Hepatocyte (in vitro differentiated cells): ENCODE data around the gene AKAP13.

Experiments used
- EZH2 ChIP-seq: fragments of 200-600 bp; sonication (generic); IDR thresholded peaks from 2 replicates; pipeline ENCODE4 v1.6.1; 2016; ENCODE audit warnings: antibody characterized with exemption, mild to moderate bottlenecking, borderline replicate concordance
- EZH2phosphoT487 ChIP-seq: fragments of 200-600 bp; sonication (generic); IDR thresholded peaks from one replicate; pipeline ENCODE4 v1.6.1; 2018; ENCODE audit warnings: antibody characterized with exemption, mild to moderate bottlenecking, low read depth, moderate library complexity; ENCODE audit not compliant: unreplicated experiment, severe bottlenecking
- TF ChIP-seq, protein P1 (sequence below): fragments of 200-600 bp; sonication (generic); IDR thresholded peaks from 2 replicates; pipeline ENCODE4 v1.5.1; 2016; ENCODE audit warnings: antibody characterized with exemption, mild to moderate bottlenecking; ENCODE audit not compliant: poor library complexity

DNA sequence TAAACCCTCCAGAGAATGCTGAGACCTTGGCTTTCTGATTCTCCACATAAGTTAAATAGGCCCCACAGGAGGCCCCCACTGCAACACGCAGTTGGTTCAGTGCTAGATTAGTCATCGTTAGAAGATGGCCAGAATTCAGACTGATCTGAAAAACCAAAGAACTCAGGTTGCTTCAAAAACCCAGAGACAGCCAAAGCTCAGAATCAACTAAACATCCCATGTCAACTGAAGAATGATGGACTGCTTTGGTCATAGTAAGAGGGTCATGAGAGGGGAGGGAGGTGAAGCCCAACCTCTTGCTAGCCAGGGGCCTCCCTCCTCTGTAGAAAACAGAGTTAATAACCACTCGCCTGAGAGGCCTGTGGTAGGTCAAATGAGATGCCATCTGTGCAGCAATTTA, 93.1 kb downstream of the AKAP13 start:
- TF ChIP-seq, protein P1, sequence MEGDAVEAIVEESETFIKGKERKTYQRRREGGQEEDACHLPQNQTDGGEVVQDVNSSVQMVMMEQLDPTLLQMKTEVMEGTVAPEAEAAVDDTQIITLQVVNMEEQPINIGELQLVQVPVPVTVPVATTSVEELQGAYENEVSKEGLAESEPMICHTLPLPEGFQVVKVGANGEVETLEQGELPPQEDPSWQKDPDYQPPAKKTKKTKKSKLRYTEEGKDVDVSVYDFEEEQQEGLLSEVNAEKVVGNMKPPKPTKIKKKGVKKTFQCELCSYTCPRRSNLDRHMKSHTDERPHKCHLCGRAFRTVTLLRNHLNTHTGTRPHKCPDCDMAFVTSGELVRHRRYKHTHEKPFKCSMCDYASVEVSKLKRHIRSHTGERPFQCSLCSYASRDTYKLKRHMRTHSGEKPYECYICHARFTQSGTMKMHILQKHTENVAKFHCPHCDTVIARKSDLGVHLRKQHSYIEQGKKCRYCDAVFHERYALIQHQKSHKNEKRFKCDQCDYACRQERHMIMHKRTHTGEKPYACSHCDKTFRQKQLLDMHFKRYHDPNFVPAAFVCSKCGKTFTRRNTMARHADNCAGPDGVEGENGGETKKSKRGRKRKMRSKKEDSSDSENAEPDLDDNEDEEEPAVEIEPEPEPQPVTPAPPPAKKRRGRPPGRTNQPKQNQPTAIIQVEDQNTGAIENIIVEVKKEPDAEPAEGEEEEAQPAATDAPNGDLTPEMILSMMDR = no peak
- TF ChIP-seq EZH2 (no peak), EZH2phosphoT487 (no peak)
